Mesendoderm (in vitro differentiated cells): ENCODE measurements around the gene HAPLN2.

Source experiments
- DNase-seq: peaks from one replicate; pipeline ENCODE4 v3.0.0; 2013
- H2AK5ac ChIP-seq: 2 replicates; pipeline ENCODE4 v1.6.1; 2013; ENCODE audit warnings: low read length, inconsistent platforms
- H2BK120ac ChIP-seq: 2 replicates; pipeline ENCODE4 v1.6.1; 2013; ENCODE audit warnings: low read depth, mild to moderate bottlenecking, low read length, moderate library complexity, mixed read lengths
- H2BK15ac ChIP-seq: replicated peaks from 2 replicates; pipeline ENCODE4 v1.6.1; 2013; ENCODE audit warnings: low read depth, mild to moderate bottlenecking, moderate library complexity
- H2BK5ac ChIP-seq: 2 replicates; pipeline ENCODE4 v1.6.1; 2013; ENCODE audit warnings: low read length, inconsistent platforms
- H3K18ac ChIP-seq: 2 replicates; pipeline ENCODE4 v1.6.1; 2013; ENCODE audit warnings: mild to moderate bottlenecking, low read length, mixed read lengths
- H3K23ac ChIP-seq: one replicate; pipeline ENCODE4 v1.6.1; 2013; ENCODE audit warnings: low read length
- H3K27ac ChIP-seq: 2 replicates; pipeline ENCODE4 v1.5.1; 2013; ENCODE audit warnings: low read depth, mild to moderate bottlenecking, inconsistent platforms, low read length, moderate library complexity
- H3K27me3 ChIP-seq: 2 replicates; pipeline ENCODE4 v1.6.1; 2013; ENCODE audit warnings: low read length, control low read depth, mild to moderate bottlenecking, inconsistent platforms; ENCODE audit not compliant: insufficient read depth, poor library complexity
- H3K36me3 ChIP-seq: 2 replicates; pipeline ENCODE4 v1.6.1; 2013; ENCODE audit warnings: low read length, inconsistent platforms; ENCODE audit not compliant: control insufficient read depth, insufficient read depth
- H3K4ac ChIP-seq: one replicate; pipeline ENCODE4 v1.6.1; 2013; ENCODE audit warnings: low read depth, mild to moderate bottlenecking, low read length, moderate library complexity
- H3K4me1 ChIP-seq: 2 replicates; pipeline ENCODE4 v1.6.1; 2013; ENCODE audit warnings: low read depth, low read length, inconsistent platforms; ENCODE audit not compliant: control insufficient read depth
- H3K4me2 ChIP-seq: 2 replicates; pipeline ENCODE4 v1.6.1; 2013; ENCODE audit warnings: low read length
- H3K4me3 ChIP-seq: 2 replicates; pipeline ENCODE4 v1.5.1; 2013; ENCODE audit warnings: mild to moderate bottlenecking, low read length
- H3K56ac ChIP-seq: one replicate; pipeline ENCODE4 v1.6.1; 2013; ENCODE audit warnings: low read length
- H3K79me1 ChIP-seq: 2 replicates; pipeline ENCODE4 v1.6.1; 2013; ENCODE audit warnings: low read length, inconsistent platforms
- H3K79me2 ChIP-seq: 2 replicates; pipeline ENCODE4 v1.6.1; 2013; ENCODE audit warnings: mild to moderate bottlenecking, low read length; ENCODE audit not compliant: control insufficient read depth, insufficient read depth
- H3K9ac ChIP-seq: 2 replicates; pipeline ENCODE4 v1.6.1; 2013; ENCODE audit warnings: low read length, inconsistent platforms
- H4K5ac ChIP-seq: one replicate; pipeline ENCODE4 v1.6.1; 2013; ENCODE audit warnings: low read length
- H4K8ac ChIP-seq: one replicate; pipeline ENCODE4 v1.6.1; 2013; ENCODE audit warnings: low read depth, mild to moderate bottlenecking, control low read depth, low read length, moderate library complexity
- WGBS: extraction: QIAGEN DNeasy Blood & Tissue Kit; methylation state at CpG from one replicate; pipeline ENCODE4 v1.1.7; 2013; ENCODE audit warnings: low lambda C conversion rate, missing lambda C conversion rate; ENCODE audit not compliant: insufficient coverage; ENCODE audit errors: extremely low coverage; 5-methylcytosine and 5-hydroxymethylcytosine counted together

Gene HAPLN2

DNA sequence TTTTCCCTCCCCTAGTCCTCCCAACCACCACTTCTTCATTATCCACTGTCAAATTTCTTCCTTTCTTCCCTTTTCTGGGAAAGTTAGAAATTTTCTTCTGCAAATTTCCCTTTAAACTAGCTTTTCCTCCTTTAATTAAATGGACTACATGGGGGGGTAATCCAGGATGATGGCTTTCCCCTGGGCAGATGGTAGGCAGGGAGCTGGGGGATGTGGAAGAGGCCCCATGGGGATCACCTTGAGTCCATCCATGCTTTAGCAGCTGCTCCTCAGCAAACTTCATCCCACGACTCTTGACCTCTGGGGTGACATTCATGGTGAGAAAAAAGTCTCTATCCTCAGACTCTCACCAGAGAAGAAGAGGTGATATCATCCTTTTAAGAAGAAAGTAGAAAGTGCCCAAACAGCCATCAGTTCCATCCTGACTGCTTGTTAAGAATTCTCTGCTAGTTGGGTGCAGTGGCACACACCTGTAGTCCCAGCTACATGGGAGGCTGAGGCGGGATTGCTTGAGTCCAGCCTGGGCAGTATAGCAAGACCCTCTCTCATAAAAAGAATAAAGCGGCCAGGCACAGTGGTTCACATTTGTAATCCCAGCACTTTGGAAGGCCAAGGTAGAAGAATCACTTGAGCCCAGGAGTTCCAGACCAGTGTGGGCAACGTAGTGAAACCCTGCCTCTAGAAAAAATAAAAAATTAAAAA lies 20.3 kb upstream of the HAPLN2 start:
- H2BK15ac ChIP-seq = no peak overlapping the region
- H2BK120ac ChIP-seq = no peak overlapping the region
- no peak overlapping the region for H3K56ac ChIP-seq
- WGBS = no CpG with 5 or more reads among the region's 4 CpGs
- no peak overlapping the region for H2AK5ac ChIP-seq
- DNase-seq = no peak
- no peak overlapping the region for H3K18ac ChIP-seq
- H3K27ac ChIP-seq = no peak overlapping the region
- no peak overlapping the region for H2BK5ac ChIP-seq
- H3K4me1 ChIP-seq = no peaks in the 10 kb centered on the region
- no peak overlapping the region for H3K4me3 ChIP-seq
- no peak overlapping the region for H3K23ac ChIP-seq
- peaks cover 13% of the 10 kb centered on the region for H3K79me2 ChIP-seq
- no peak overlapping the region for H3K4me2 ChIP-seq
- H3K36me3 ChIP-seq = peaks cover 9% of the 10 kb centered on the region
- no peak overlapping the region for H4K5ac ChIP-seq
- H4K8ac ChIP-seq = no peak overlapping the region
- no peak overlapping the region for H3K9ac ChIP-seq
- no peaks in the 10 kb centered on the region for H3K27me3 ChIP-seq
- peaks cover 14% of the 10 kb centered on the region for H3K79me1 ChIP-seq
- no peak overlapping the region for H3K4ac ChIP-seq

DNA sequence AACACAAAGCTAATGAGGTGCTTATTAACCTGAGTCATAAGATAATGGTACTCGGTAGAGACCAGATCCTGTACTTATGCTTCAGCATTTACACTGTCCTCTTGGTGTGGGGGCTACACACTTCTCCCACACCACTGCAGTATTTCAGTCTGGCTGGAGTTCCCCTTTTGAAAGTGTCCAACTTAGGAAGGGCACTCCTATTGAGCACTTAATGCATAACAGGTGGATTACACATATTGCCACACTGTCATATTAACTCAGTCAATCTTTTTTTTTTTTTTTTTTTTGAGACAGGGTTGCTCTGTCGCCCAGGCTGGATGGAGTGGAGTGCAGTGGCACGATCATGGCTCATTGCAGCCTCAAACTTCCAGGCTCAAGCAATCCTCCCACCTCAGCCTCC lies 19.4 kb upstream of the HAPLN2 start:
- no peak overlapping the region for H2AK5ac ChIP-seq
- no peak overlapping the region for H4K8ac ChIP-seq
- H3K56ac ChIP-seq = no peak overlapping the region
- H3K9ac ChIP-seq = no peak overlapping the region
- no peak overlapping the region for H3K18ac ChIP-seq
- no peak overlapping the region for H4K5ac ChIP-seq
- H3K4me2 ChIP-seq = no peak overlapping the region
- H3K79me1 ChIP-seq = peaks cover 14% of the 10 kb centered on the region
- no peak overlapping the region for H3K4me3 ChIP-seq
- H3K27me3 ChIP-seq = no peaks in the 10 kb centered on the region
- H2BK120ac ChIP-seq = no peak overlapping the region
- DNase-seq = no peak
- peaks cover 13% of the 10 kb centered on the region for H3K79me2 ChIP-seq
- no peak overlapping the region for H2BK15ac ChIP-seq
- H3K36me3 ChIP-seq = peaks cover 6% of the 10 kb centered on the region
- no CpG with 5 or more reads among the region's 3 CpGs for whole genome bisulfite sequencing
- no peak overlapping the region for H2BK5ac ChIP-seq
- no peak overlapping the region for H3K27ac ChIP-seq
- H3K4ac ChIP-seq = no peak overlapping the region
- no peaks in the 10 kb centered on the region for H3K4me1 ChIP-seq
- no peak overlapping the region for H3K23ac ChIP-seq

- no peak overlapping the region for H2AK5ac ChIP-seq
- peak overlapping the region; percentile 84 for H3K4ac ChIP-seq
- H3K56ac ChIP-seq = peak overlapping the region; percentile 93
- WGBS = no CpG with 5 or more reads among the region's 13 CpGs
- H2BK120ac ChIP-seq = no peak overlapping the region
- H2BK15ac ChIP-seq = no peak overlapping the region
- no peak overlapping the region for H3K23ac ChIP-seq
- no peaks in the 10 kb centered on the region for H3K27me3 ChIP-seq
- peak overlapping the region; percentile 85 for H3K4me3 ChIP-seq
- no peaks in the 10 kb centered on the region for H3K4me1 ChIP-seq
- no peak overlapping the region for H4K8ac ChIP-seq
- H3K27ac ChIP-seq = no peak overlapping the region
- peak overlapping the region; percentile 55 for H3K18ac ChIP-seq
- H2BK5ac ChIP-seq = no peak overlapping the region
- H4K5ac ChIP-seq = no peak overlapping the region
- peaks cover 13% of the 10 kb centered on the region for H3K79me2 ChIP-seq
- peaks cover 14% of the 10 kb centered on the region for H3K79me1 ChIP-seq
- H3K36me3 ChIP-seq = peaks cover 5% of the 10 kb centered on the region
- peak overlapping the region; percentile 85 for H3K9ac ChIP-seq
- DNase-seq = no peak
- H3K4me2 ChIP-seq = peak overlapping the region; percentile 89
Observed at GRCh38 chr1:156600733-156601121, 18.5 kb upstream of the HAPLN2 start.

DNA sequence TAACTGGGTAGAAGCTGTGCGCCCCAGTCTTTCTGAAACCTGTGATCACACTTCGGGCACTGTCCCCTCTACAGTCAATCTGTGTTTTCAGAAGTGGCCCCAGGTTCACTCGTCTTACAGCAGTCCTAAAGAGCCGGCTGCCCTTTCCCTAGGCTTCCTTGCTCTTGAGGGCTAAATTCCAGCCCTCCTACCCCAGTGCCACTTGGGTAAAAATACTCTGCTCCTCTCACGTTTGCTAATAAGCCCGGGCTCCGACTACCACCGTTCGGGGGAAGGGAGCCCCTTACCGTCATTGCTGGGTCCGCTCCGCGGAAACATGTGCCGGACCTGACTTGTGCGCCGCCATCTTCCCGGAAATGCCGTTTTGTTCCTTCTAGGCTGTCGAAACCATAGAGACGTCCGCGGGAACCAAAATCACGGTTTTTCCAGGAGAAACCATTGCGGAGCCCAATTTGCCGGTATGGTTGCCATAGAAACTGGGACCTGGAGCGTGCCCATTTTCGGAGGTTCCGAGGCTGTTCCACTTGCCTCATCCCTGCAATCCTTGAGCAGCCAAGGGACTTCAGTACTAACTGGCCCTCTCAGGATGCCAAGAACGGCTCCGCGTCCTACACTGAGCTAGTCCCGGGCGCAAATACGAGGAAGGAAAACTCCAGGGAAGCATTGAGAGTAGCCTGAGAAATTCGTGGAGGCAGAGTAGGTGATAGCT lies 17.9 kb upstream of the HAPLN2 start, which contains the start of gene GPATCH4:
Gene GPATCH4 (minus strand): TSS at position 358 of the 709 bp plus-strand sequence.
- Histone ChIP-seq H3K27ac (peak within 1 kb of the TSS; percentile 2), H3K4me3 (peak within 1 kb of the TSS; percentile 85), H3K4me1 (no peaks in the 10 kb centered on the region), H2AK5ac (no peak within 1 kb of the TSS), H3K27me3 (no peaks in the 10 kb centered on the region), H3K18ac (peak within 1 kb of the TSS; percentile 55), H3K36me3 (no peaks in the 10 kb centered on the region), H3K79me2 (peaks cover 13% of the 10 kb centered on the region), H4K5ac (peak within 1 kb of the TSS; percentile 40), H3K23ac (no peak within 1 kb of the TSS), H4K8ac (no peak within 1 kb of the TSS), H2BK15ac (no peak within 1 kb of the TSS), H3K79me1 (peaks cover 14% of the 10 kb centered on the region), H3K56ac (peak within 1 kb of the TSS; percentile 93), H2BK5ac (no peak within 1 kb of the TSS), H3K4me2 (peak within 1 kb of the TSS; percentile 89), H3K9ac (peak within 1 kb of the TSS; percentile 85), H3K4ac (peak within 1 kb of the TSS; percentile 84), H2BK120ac (no peak within 1 kb of the TSS)
- no CpG with 5 or more reads among the region's 35 CpGs for WGBS
- DNase-seq = peak; percentile 97

DNA sequence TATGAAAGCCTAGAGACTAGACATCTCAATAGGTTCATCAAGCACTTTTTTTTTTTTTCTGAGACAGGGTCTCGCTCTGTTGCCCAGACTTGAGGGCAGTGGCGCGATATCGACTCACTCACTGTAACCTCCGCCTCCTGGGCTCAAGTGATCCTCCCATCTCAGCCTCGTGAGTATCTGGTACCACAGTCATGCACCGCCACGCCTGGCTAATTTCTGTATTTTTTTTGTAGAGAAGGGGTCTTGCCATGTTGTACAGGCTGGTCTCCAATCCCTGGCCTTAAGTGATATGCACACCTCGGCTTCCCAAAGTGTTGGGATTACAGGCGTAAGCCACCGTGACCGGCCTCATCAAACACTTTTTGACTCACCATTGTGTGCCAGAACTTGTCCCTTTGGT lies 17.3 kb upstream of the HAPLN2 start:
- Histone ChIP-seq H2AK5ac (no peak overlapping the region), H3K4me2 (peak overlapping the region; percentile 49), H3K4me3 (no peak overlapping the region), H4K5ac (no peak overlapping the region), H3K4ac (no peak overlapping the region), H2BK15ac (no peak overlapping the region), H3K79me2 (peaks cover 13% of the 10 kb centered on the region), H2BK120ac (no peak overlapping the region), H3K79me1 (peaks cover 14% of the 10 kb centered on the region), H3K27me3 (no peaks in the 10 kb centered on the region), H4K8ac (no peak overlapping the region), H3K27ac (no peak overlapping the region), H2BK5ac (no peak overlapping the region), H3K18ac (no peak overlapping the region), H3K56ac (peak overlapping the region; percentile 86), H3K4me1 (no peaks in the 10 kb centered on the region), H3K36me3 (no peaks in the 10 kb centered on the region), H3K23ac (no peak overlapping the region), H3K9ac (peak overlapping the region; percentile 72)
- no CpG with 5 or more reads among the region's 12 CpGs for WGBS
- no peak for DNase-seq
